Nephron progenitor cell (in vitro differentiated cells): ENCODE measurements around the gene ADAMTS13.
A peak's percentile ranks its signal among the peaks of the same experiment; 100 is the strongest.

Experiments
- DNase-seq: peaks from one replicate; pipeline ENCODE4 v3.0.0; 2021
- H3K27ac Mint-ChIP-seq: 2 replicates; pipeline ENCODE4 v1.8.0; 2021; ENCODE audit warnings: mild to moderate bottlenecking, moderate library complexity, mixed read lengths
- H3K27me3 Mint-ChIP-seq: 2 replicates; pipeline ENCODE4 v1.8.0; 2021; ENCODE audit warnings: mild to moderate bottlenecking, low read depth, mixed read lengths; ENCODE audit not compliant: poor library complexity
- H3K36me3 Mint-ChIP-seq: 2 replicates; pipeline ENCODE4 v1.8.0; 2021; ENCODE audit warnings: low read depth, mixed read lengths
- H3K4me1 Mint-ChIP-seq: 2 replicates; pipeline ENCODE4 v1.8.0; 2021; ENCODE audit warnings: mixed read lengths
- H3K4me3 Mint-ChIP-seq: 2 replicates; pipeline ENCODE4 v1.8.0; 2021; ENCODE audit warnings: mild to moderate bottlenecking, moderate library complexity, mixed read lengths
- H3K9me3 Mint-ChIP-seq: 2 replicates; pipeline ENCODE4 v1.8.0; 2021; ENCODE audit warnings: mild to moderate bottlenecking, moderate library complexity, mixed read lengths
- TF ChIP-seq, protein P1 (sequence below): fragments of 200-600 bp; sonication (generic); IDR thresholded peaks from 2 replicates; pipeline ENCODE4 v1.5.0; 2021; ENCODE audit warnings: antibody characterized with exemption

ADAMTS13 gene

DNA sequence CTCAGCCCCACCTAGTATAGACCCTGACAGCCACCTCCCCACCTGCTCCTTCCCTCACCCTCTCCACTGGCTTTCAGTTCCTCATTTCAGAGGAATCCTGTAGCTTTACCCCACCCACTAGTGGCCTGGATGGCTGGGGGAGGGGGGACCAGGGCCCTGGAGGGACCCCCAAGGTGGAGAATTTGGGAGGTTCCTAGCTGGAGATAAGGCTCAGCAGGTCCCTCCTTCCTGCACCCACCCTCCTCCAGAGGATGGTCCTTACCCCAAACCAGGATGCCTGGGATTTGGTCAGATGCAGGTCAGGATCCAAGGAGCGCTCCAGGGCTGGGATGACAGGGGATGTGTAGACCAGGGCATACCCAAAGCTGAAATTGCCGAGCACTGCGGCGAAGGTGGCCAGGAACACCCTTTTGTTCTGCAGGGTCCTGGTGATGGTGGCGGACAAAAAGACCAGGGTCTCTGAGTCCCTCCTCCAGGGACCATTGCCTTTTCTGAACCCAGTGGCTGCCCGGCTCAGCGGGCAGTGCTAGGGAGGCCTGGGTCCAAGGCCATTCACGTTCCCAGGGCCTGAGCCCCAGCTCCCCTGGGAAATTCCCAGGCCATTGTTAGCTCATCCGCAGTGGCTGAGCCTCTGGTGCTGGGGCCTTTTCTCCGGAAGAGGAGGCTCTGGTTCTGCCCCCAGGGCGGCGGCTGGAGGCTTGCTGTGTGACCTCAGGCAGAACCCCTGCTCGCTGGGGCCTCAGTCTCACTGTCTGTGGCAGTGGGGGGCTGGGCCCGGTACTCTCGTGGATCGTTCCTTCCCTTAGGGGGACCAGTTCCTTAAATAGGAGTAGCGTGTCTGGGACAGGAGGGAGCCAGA, 56.1 kb downstream of the ADAMTS13 start:
- H3K4me1 Mint-ChIP-seq = peaks cover 16% of the 10 kb centered on the region
- H3K27ac Mint-ChIP-seq = no peak overlapping the region
- peaks cover 8% of the 10 kb centered on the region for H3K27me3 Mint-ChIP-seq
- peak overlapping the region; percentile 76 for H3K4me3 Mint-ChIP-seq
- H3K36me3 Mint-ChIP-seq = no peaks in the 10 kb centered on the region
- DNase-seq = peak; percentile 45
- TF ChIP-seq, protein P1, sequence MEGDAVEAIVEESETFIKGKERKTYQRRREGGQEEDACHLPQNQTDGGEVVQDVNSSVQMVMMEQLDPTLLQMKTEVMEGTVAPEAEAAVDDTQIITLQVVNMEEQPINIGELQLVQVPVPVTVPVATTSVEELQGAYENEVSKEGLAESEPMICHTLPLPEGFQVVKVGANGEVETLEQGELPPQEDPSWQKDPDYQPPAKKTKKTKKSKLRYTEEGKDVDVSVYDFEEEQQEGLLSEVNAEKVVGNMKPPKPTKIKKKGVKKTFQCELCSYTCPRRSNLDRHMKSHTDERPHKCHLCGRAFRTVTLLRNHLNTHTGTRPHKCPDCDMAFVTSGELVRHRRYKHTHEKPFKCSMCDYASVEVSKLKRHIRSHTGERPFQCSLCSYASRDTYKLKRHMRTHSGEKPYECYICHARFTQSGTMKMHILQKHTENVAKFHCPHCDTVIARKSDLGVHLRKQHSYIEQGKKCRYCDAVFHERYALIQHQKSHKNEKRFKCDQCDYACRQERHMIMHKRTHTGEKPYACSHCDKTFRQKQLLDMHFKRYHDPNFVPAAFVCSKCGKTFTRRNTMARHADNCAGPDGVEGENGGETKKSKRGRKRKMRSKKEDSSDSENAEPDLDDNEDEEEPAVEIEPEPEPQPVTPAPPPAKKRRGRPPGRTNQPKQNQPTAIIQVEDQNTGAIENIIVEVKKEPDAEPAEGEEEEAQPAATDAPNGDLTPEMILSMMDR = no peak
- H3K9me3 Mint-ChIP-seq = no peaks in the 10 kb centered on the region

DNA sequence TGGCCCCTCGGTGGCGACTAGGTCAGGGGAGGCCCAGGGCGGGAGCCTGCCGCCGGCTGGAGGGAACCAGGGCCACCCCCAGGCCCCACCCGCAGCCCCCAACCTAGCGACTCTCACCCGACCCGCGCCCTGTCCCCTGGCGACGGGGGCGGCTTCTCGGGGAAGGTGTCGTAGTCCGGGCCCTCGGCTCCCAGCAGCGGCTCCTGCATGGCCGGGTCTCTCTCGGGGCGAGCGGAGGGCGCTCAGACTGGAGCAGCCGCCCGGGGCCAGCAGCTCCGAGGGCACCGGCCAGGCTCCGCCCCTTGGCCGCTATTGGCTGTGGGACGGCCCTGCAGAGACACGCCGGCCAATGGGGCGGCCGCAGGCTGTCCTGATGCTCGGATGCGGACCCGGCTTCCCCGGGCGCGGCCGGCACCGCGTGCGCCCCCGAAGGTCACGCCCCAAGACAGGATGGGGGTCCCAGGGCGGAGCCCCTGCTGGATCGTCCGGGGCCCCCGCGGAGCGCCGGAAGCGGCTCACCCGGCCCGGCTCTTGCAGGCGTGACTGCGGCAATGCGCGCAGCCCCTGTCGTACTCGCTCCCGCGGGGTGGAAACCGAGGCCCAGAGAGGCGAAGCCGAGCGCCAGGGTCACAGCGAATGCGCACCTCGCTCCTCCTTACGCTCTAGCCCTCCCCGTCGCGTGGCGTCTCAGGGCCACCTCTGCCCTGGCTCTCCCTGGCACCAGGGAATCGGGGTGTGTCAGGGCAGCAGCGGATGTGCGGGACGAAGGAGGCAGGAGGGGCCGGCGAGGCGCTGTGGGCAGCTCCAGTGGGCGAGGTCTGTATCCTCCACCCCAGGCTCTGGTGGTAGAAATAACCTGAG, 56.9 kb downstream of the ADAMTS13 start, which contains the start of gene SLC2A6:
SLC2A6 (minus strand) TSS at position 249 of the 861 bp plus-strand sequence; CDS start at position 209, 40 bp downstream.
- H3K36me3 Mint-ChIP-seq = no peaks in the 10 kb centered on the region
- DNase-seq = peak; percentile 93
- H3K4me1 Mint-ChIP-seq = peaks cover 23% of the 10 kb centered on the region
- peaks cover 8% of the 10 kb centered on the region for H3K27me3 Mint-ChIP-seq
- peak within 1 kb of the TSS; percentile 76 for H3K4me3 Mint-ChIP-seq
- TF ChIP-seq, protein P1 = no peak
- H3K9me3 Mint-ChIP-seq = no peaks in the 10 kb centered on the region
- peak within 1 kb of the TSS; percentile 68 for H3K27ac Mint-ChIP-seq

DNA sequence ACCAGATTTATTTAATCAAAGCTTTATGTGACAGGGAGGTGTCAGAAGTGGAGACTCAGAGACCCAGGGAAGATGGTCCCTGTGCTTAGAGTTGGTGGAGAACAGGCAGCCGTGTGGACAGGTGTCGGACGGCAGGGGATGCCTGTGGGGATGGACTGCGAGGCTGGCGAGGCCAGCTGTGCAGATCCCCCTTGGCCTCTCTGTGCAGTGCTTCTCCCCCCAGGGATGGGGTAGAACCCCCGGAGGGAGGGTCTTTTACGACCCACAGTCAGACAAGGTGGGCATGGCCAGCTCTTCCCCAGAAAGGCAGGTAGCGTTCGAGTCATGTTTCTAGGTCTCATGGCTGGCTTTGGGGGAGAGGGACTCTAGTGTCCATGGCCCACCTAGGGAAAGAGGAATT, 61.4 kb downstream of the ADAMTS13 start:
- TF ChIP-seq, protein P1 = no peak
- H3K9me3 Mint-ChIP-seq = no peaks in the 10 kb centered on the region
- peaks cover 34% of the 10 kb centered on the region for H3K4me1 Mint-ChIP-seq
- H3K27me3 Mint-ChIP-seq = peaks cover 8% of the 10 kb centered on the region
- H3K4me3 Mint-ChIP-seq = no peak overlapping the region
- no peak for DNase-seq
- H3K27ac Mint-ChIP-seq = no peak overlapping the region
- no peaks in the 10 kb centered on the region for H3K36me3 Mint-ChIP-seq

DNA sequence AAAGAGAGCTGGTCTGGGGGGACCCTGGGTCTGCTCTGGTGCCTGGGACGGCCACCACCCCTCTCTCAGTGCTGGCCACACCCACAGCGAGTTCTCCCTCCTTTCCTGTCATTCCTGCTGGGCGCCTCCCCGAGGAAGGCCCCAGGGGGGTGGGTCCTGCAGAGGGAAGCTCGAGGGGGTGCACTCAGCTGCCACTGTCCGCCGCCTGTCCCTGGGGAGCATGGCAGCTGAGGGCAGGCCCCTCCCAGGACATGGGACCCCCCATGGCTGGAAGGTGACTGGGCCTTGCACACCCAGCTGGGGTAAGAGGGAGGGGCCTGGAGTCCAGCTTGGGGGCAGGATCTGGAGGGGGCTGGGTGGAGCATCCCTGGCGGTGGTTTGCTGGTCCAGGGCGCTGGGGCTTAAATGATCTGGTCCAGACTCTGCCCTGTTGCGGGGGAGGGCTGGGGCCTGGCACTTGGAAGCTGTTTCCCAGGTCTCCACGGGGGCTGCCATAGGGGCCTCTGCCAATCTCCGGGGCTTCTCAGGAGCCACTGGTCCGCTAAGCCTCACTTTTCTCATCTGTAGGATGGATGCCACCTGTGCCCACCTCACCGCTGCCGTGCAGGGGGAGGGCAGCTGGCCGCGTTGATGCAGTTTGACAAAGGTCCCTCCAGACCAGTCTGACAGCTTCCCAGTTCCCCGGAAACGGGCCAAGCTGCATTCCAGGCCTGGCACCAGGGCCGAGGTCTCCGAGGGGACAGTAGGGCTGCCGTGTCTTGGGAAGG, 62.7 kb downstream of the ADAMTS13 start:
- DNase-seq = no peak
- TF ChIP-seq, protein P1 = no peak
- H3K4me3 Mint-ChIP-seq = no peak overlapping the region
- H3K4me1 Mint-ChIP-seq = peaks cover 39% of the 10 kb centered on the region
- H3K36me3 Mint-ChIP-seq = no peaks in the 10 kb centered on the region
- no peak overlapping the region for H3K27ac Mint-ChIP-seq
- no peaks in the 10 kb centered on the region for H3K9me3 Mint-ChIP-seq
- peaks cover 7% of the 10 kb centered on the region for H3K27me3 Mint-ChIP-seq

DNA sequence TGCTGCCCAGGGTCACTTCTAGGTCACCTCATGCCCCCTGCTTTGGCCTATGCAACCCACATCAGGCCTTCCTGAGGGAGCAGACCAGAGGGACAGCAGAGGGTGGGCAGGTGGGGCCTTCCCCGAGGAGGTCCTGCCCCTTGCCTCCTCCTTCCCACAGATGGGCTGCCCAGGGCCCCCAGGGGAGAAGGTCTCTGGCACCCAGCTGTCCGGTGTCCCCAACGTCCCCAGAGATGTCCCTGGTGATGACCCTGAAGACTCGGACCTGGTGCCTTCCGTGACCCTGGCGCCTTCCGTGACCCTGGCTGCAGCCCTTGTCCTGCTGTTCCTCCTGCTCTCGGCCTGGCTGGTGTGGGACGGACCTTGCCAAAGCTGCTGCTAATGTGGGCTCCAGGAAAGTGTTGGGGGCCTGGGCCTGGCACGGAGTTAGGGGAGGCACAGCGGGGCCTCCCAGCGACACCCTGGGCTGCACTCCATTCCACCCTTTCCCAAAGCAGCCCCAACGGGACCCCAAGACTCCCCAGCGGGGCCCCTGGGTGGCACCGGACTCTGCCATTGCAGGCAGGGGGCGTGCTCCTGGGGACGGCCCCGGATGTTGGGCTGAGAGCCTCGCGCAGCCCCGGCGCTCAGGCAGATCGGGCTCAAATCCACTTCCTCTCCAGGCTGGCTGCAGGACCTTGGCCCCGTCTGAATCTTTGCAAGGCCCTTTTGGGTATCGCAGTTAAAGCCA, 63.5 kb downstream of the ADAMTS13 start:
- Mint-ChIP-seq H3K4me1 (peaks cover 37% of the 10 kb centered on the region), H3K9me3 (no peaks in the 10 kb centered on the region), H3K4me3 (no peak overlapping the region), H3K27me3 (peaks cover 1% of the 10 kb centered on the region), H3K27ac (no peak overlapping the region), H3K36me3 (no peaks in the 10 kb centered on the region)
- TF ChIP-seq, protein P1 = no peak
- DNase-seq = no peak
